Fibroblast of lung (primary cell): Measurements from ENCODE around the gene CFAP65. TPM values are rescaled to one million over a fixed set of nuclear protein-coding genes. Genes with fewer than 3 reads are reported as not detected.

Source experiments
- DNase-seq, 2 donors: peaks; one replicate each; pipeline versions ENCODE4 v3.0.0 to v3.0.0-alpha.2; 2010; ENCODE audit warnings: low read depth in 2 of 2
- H2AFZ ChIP-seq: 2 replicates; pipeline ENCODE4 v1.5.1; 2012; ENCODE audit warnings: low read length, control low read depth, inconsistent platforms
- H3K27ac ChIP-seq: 2 replicates; pipeline ENCODE4 v1.5.1; 2011; ENCODE audit warnings: low read length, control low read depth; ENCODE audit not compliant: insufficient read depth
- H3K27me3 ChIP-seq: 2 replicates; pipeline ENCODE4 v1.5.1; 2011; ENCODE audit warnings: mild to moderate bottlenecking, low read length; ENCODE audit not compliant: control insufficient read depth, insufficient read depth
- H3K36me3 ChIP-seq: 2 replicates; pipeline ENCODE4 v1.5.1; 2011; ENCODE audit warnings: low read length; ENCODE audit not compliant: control insufficient read depth, insufficient read depth
- H3K4me1 ChIP-seq: 2 replicates; pipeline ENCODE4 v1.5.1; 2011; ENCODE audit warnings: low read length; ENCODE audit not compliant: control insufficient read depth, insufficient read depth; ENCODE audit errors: extremely low read depth
- H3K4me2 ChIP-seq: 2 replicates; pipeline ENCODE4 v1.5.1; 2011; ENCODE audit warnings: low read length, control low read depth; ENCODE audit not compliant: insufficient read depth; ENCODE audit errors: extremely low read depth
- H3K4me3 ChIP-seq, 4 experiments: fragments of 200-600 bp in 1 of 4; sonication (generic) in 1 of 4; replicated peaks in 1 of 4; 2 replicates each; pipeline ENCODE4 v1.5.1; 2011 to 2016; ENCODE audit warnings: low read length in 4 of 4, low read depth in 3 of 4, mild to moderate bottlenecking in 3 of 4, control low read depth in 2 of 4, inconsistent platforms in 1 of 4, mixed read lengths in 1 of 4; ENCODE audit not compliant: insufficient read depth in 1 of 4; ENCODE audit errors: control extremely low read depth in 1 of 4
- H3K79me2 ChIP-seq: 2 replicates; pipeline ENCODE4 v1.5.1; 2012; ENCODE audit warnings: mild to moderate bottlenecking, low read length, inconsistent platforms; ENCODE audit not compliant: control insufficient read depth, insufficient read depth
- H3K9ac ChIP-seq: 2 replicates; pipeline ENCODE4 v1.5.1; 2011; ENCODE audit warnings: mild to moderate bottlenecking, low read length, control low read depth; ENCODE audit not compliant: insufficient read depth
- H3K9me3 ChIP-seq: 2 replicates; pipeline ENCODE4 v1.5.1; 2012; ENCODE audit warnings: low read depth, low read length; ENCODE audit not compliant: control insufficient read depth, insufficient read depth
- H4K20me1 ChIP-seq: 2 replicates; pipeline ENCODE4 v1.5.1; 2011; ENCODE audit warnings: low read length; ENCODE audit not compliant: control insufficient read depth, insufficient read depth; ENCODE audit errors: extremely low read depth
- EZH2 ChIP-seq: IDR thresholded peaks from 2 replicates; pipeline ENCODE4 v1.5.1; 2012; ENCODE audit warnings: low read length, control low read depth, mild to moderate bottlenecking; ENCODE audit errors: missing control alignments
- polyA plus RNA-seq, 2 donors: library from polyadenylated mRNA; depleted of rRNA in 1 of 2; stranded (reverse) in 1 of 2; unstranded in 1 of 2; fragments of >200 nt; gene quantifications; 2 replicates each; pipeline ENCODE4 v1.2.1, GENCODE V29; 2011 to 2012; ENCODE audit warnings: missing spikeins in 1 of 2
- total RNA-seq: library from RNA; depleted of rRNA; stranded (reverse); fragments of >200 nt; gene quantifications from 2 replicates; pipeline ENCODE4 v1.2.1, GENCODE V29; 2014
- TF ChIP-seq, protein P1 (sequence below), 2 donors: IDR thresholded peaks in 1 of 2; conservative IDR thresholded peaks in 1 of 2; 1 replicate in 1 of 2; 2 replicates in 1 of 2; pipeline ENCODE4 v1.5.1; 2011 to 2012; ENCODE audit warnings: low read length in 2 of 2, control low read depth in 1 of 2, inconsistent platforms in 1 of 2, low read depth in 1 of 2, mild to moderate bottlenecking in 1 of 2

The CFAP65 gene
- total and polyA plus RNA-seq, 2 donors (not counting 1 experiment from before 2014, with no cell fraction given) = not detected

DNA sequence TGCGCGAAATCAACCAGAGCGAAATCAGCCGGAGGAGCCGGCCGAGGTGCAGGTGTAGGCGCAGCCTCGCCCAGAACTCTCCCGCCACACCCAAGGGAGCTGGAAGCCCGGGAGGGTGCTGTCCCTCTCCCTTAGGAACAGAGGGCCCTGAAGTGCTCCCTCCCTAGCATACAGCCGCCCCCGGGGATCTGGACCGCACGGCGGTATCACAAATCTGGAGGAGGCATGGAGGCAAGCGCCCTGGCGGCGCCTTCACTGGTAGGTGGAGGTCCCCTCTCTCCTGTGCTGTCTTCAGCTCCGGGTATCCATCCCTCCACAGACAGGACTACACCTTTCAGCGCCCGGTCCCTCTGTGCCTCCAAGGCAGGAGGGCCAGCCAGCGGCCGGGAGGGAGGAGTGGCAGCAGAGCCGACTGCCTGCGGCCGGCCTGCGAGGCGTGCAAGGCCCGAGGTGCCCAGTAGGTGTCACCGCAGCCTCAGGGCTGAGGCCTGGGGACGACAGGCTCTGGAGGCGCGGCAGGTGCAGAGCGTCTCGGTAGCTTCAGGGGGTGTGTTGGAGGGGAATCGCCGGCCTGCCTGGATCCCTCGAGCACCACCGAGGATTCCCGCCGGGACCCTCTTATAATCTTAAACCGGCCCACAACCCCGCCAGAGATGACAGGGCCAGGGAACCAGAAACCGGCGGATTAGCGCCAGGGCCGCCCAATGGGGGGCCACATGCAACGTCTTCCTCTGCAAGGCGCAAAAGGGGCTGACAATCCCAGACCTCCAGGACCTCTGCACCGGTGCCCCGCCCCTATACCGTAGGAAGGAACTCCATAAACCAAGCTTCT is 16.6 kb upstream of the CFAP65 start:
- Histone ChIP-seq H3K9me3 (no peaks in the 10 kb centered on the region), H2AFZ (no peak overlapping the region)

DNA sequence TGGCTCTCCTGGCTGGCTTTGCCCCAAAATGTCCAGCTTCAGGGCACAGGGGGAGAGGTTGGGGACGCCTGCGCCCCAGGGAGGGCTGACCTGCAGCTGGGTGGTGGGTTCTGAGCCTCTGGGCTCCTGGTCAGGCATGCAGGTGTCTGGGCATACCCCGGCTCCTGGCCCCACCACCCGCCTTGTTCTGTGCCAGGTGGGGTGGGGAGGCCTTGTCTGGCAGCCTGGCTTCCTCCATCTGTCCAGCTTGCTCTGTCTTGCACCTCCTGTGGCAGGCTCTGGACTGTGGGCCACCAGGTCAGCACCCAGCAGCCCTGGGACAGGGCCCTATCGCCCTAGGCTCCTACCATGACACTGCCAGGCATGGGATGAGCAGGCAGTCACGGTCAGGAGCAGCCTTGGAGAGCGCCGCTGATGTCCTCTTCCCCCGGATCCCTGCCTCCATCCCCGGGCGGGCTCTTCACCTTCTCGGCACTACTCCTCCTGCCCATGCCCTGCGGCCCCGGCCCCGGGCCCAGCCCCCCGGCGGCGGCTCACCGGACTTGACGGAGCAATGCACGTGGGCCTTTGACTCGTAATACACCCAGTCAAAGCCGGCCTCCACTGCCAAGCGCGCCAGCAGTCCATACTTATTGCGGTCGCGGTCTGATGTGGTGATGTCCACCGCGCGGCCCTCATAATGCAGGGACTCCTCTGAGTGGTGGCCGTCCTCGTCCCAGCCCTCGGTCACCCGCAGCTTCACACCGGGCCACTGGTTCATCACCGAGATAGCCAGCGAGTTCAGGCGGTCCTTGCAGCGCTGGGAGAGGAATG is 15.8 kb upstream of the CFAP65 start:
- Histone ChIP-seq H3K4me3 (no peak overlapping the region), H3K4me2 (peak overlapping the region; percentile 68)

More for the DNA sequence above, 16.6 kb upstream of the CFAP65 start:
- DNase-seq = peak; percentile 49 to 63
- H3K4me3 ChIP-seq = peak overlapping the region in 1 of 4 experiments; percentile 36
- no peak overlapping the region for H3K9ac ChIP-seq
- H3K27ac ChIP-seq = no peak overlapping the region
- no peaks in the 10 kb centered on the region for H3K36me3 ChIP-seq
- H3K27me3 ChIP-seq = peaks cover 66% of the 10 kb centered on the region
- TF ChIP-seq, protein P1, sequence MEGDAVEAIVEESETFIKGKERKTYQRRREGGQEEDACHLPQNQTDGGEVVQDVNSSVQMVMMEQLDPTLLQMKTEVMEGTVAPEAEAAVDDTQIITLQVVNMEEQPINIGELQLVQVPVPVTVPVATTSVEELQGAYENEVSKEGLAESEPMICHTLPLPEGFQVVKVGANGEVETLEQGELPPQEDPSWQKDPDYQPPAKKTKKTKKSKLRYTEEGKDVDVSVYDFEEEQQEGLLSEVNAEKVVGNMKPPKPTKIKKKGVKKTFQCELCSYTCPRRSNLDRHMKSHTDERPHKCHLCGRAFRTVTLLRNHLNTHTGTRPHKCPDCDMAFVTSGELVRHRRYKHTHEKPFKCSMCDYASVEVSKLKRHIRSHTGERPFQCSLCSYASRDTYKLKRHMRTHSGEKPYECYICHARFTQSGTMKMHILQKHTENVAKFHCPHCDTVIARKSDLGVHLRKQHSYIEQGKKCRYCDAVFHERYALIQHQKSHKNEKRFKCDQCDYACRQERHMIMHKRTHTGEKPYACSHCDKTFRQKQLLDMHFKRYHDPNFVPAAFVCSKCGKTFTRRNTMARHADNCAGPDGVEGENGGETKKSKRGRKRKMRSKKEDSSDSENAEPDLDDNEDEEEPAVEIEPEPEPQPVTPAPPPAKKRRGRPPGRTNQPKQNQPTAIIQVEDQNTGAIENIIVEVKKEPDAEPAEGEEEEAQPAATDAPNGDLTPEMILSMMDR (conservative IDR thresholded peaks at IDR 0.05 in 1 of 2, IDR thresholded peaks at IDR 0.05 in 1 of 2; ENCODE audit: low read depth in 1 of 2, low read length in 2 of 2) = peak; percentile 78 to 82
- TF ChIP-seq EZH2 = peak; percentile 94
- no peaks in the 10 kb centered on the region for H4K20me1 ChIP-seq
- peak overlapping the region; percentile 59 for H3K4me2 ChIP-seq
- no peaks in the 10 kb centered on the region for H3K79me2 ChIP-seq
- no peaks in the 10 kb centered on the region for H3K4me1 ChIP-seq

More for the DNA sequence above, 15.8 kb upstream of the CFAP65 start:
- H3K9me3 ChIP-seq = no peaks in the 10 kb centered on the region
- no peaks in the 10 kb centered on the region for H3K36me3 ChIP-seq
- no peaks in the 10 kb centered on the region for H3K4me1 ChIP-seq
- no peaks in the 10 kb centered on the region for H4K20me1 ChIP-seq
- peak in 1 of 2 donors; percentile 5 for DNase-seq
- H2AFZ ChIP-seq = no peak overlapping the region
- H3K9ac ChIP-seq = no peak overlapping the region
- TF ChIP-seq, protein P1 (conservative IDR thresholded peaks at IDR 0.05 in 1 of 2, IDR thresholded peaks at IDR 0.05 in 1 of 2; ENCODE audit: low read depth in 1 of 2, low read length in 2 of 2) = no peak
- peak; percentile 71 for TF ChIP-seq EZH2
- peaks cover 60% of the 10 kb centered on the region for H3K27me3 ChIP-seq
- H3K79me2 ChIP-seq = no peaks in the 10 kb centered on the region
- no peak overlapping the region for H3K27ac ChIP-seq
